ENCODE results near the gene IGFBP6. TPM values are rescaled to one million over a fixed set of nuclear protein-coding genes. Genes with fewer than 3 reads are reported as not detected.

Gene IGFBP6
- total RNA-seq, 1 donor: not detected

- Histone ChIP-seq H3K9me3 (ENCODE audit: low read depth, low read length) (no peaks in the 10 kb centered on the region), H3K4me3 (ENCODE audit: low read length) (no peak overlapping the region), H3K27me3 (ENCODE audit: insufficient read depth, low read length) (no peaks in the 10 kb centered on the region), H3K4me1 (ENCODE audit: insufficient read depth, low read length) (no peaks in the 10 kb centered on the region)
These were observed 32.6 kb upstream of the IGFBP6 start for GRCh38 chr12:53064613-53065436.

- Histone ChIP-seq H3K27me3 (ENCODE audit: insufficient read depth, low read length) (no peaks in the 10 kb centered on the region), H3K9me3 (ENCODE audit: low read depth, low read length) (no peaks in the 10 kb centered on the region), H3K4me3 (ENCODE audit: low read length) (no peak overlapping the region), H3K4me1 (ENCODE audit: insufficient read depth, low read length) (no peaks in the 10 kb centered on the region)
These were observed 32.0 kb upstream of the IGFBP6 start for GRCh38 chr12:53065470-53065869.

GRCh38 chr12:53065975-53066931 lies 31.2 kb upstream of the IGFBP6 start:
- Histone ChIP-seq H3K4me1 (ENCODE audit: insufficient read depth, low read length) (peaks cover 1% of the 10 kb centered on the region), H3K4me3 (ENCODE audit: low read length) (no peak overlapping the region), H3K27me3 (ENCODE audit: insufficient read depth, low read length) (no peaks in the 10 kb centered on the region), H3K9me3 (ENCODE audit: low read depth, low read length) (no peaks in the 10 kb centered on the region)

- H3K9me3 ChIP-seq (ENCODE audit: low read depth, low read length): no peaks in the 10 kb centered on the region
- no peaks in the 10 kb centered on the region for H3K27me3 ChIP-seq (ENCODE audit: insufficient read depth, low read length)
- no peak overlapping the region for H3K4me3 ChIP-seq (ENCODE audit: low read length)
- H3K4me1 ChIP-seq (ENCODE audit: insufficient read depth, low read length): peaks cover 9% of the 10 kb centered on the region
These were observed 30.1 kb upstream of the IGFBP6 start for GRCh38 chr12:53067074-53067992.

- Histone ChIP-seq H3K27me3 (ENCODE audit: insufficient read depth, low read length) (no peaks in the 10 kb centered on the region), H3K4me3 (ENCODE audit: low read length) (no peak overlapping the region), H3K4me1 (ENCODE audit: insufficient read depth, low read length) (peaks cover 17% of the 10 kb centered on the region), H3K9me3 (ENCODE audit: low read depth, low read length) (no peaks in the 10 kb centered on the region)
These were observed 29.3 kb upstream of the IGFBP6 start for GRCh38 chr12:53067993-53068770.

- Histone ChIP-seq H3K27me3 (ENCODE audit: insufficient read depth, low read length) (no peaks in the 10 kb centered on the region), H3K9me3 (ENCODE audit: low read depth, low read length) (no peaks in the 10 kb centered on the region), H3K4me1 (ENCODE audit: insufficient read depth, low read length) (peaks cover 24% of the 10 kb centered on the region), H3K4me3 (ENCODE audit: low read length) (no peak overlapping the region)
These were observed 28.5 kb upstream of the IGFBP6 start for GRCh38 chr12:53068811-53069585.

- H3K4me3 ChIP-seq (ENCODE audit: low read length): no peak overlapping the region
- H3K27me3 ChIP-seq (ENCODE audit: insufficient read depth, low read length): no peaks in the 10 kb centered on the region
- no peaks in the 10 kb centered on the region for H3K9me3 ChIP-seq (ENCODE audit: low read depth, low read length)
- H3K4me1 ChIP-seq (ENCODE audit: insufficient read depth, low read length): peaks cover 25% of the 10 kb centered on the region
These were observed 27.7 kb upstream of the IGFBP6 start for GRCh38 chr12:53069621-53070410.

- H3K4me3 ChIP-seq (ENCODE audit: low read length): no peak overlapping the region
- H3K4me1 ChIP-seq (ENCODE audit: insufficient read depth, low read length): peaks cover 25% of the 10 kb centered on the region
- no peaks in the 10 kb centered on the region for H3K9me3 ChIP-seq (ENCODE audit: low read depth, low read length)
- no peaks in the 10 kb centered on the region for H3K27me3 ChIP-seq (ENCODE audit: insufficient read depth, low read length)
These were observed 26.5 kb upstream of the IGFBP6 start for GRCh38 chr12:53070877-53071492.

GRCh38 chr12:53071591-53072551 lies 25.6 kb upstream of the IGFBP6 start:
- Histone ChIP-seq H3K4me1 (ENCODE audit: insufficient read depth, low read length) (peaks cover 25% of the 10 kb centered on the region), H3K9me3 (ENCODE audit: low read depth, low read length) (no peaks in the 10 kb centered on the region), H3K4me3 (ENCODE audit: low read length) (no peak overlapping the region), H3K27me3 (ENCODE audit: insufficient read depth, low read length) (no peaks in the 10 kb centered on the region)

GRCh38 chr12:53073881-53074280 lies 23.6 kb upstream of the IGFBP6 start:
- H3K4me1 ChIP-seq (ENCODE audit: insufficient read depth, low read length): peaks cover 41% of the 10 kb centered on the region
- H3K4me3 ChIP-seq (ENCODE audit: low read length): no peak overlapping the region

GRCh38 chr12:53074283-53074998 lies 23.0 kb upstream of the IGFBP6 start:
- Histone ChIP-seq H3K4me3 (ENCODE audit: low read length) (no peak overlapping the region), H3K4me1 (ENCODE audit: insufficient read depth, low read length) (peaks cover 41% of the 10 kb centered on the region), H3K9me3 (ENCODE audit: low read depth, low read length) (no peaks in the 10 kb centered on the region), H3K27me3 (ENCODE audit: insufficient read depth, low read length) (no peaks in the 10 kb centered on the region)

More at GRCh38 chr12:53073881-53074280, 23.6 kb upstream of the IGFBP6 start:
- Histone ChIP-seq H3K27me3 (ENCODE audit: insufficient read depth, low read length) (no peaks in the 10 kb centered on the region), H3K9me3 (ENCODE audit: low read depth, low read length) (no peaks in the 10 kb centered on the region)

Data from mononuclear cell (primary cell).